ENCODE data around the gene SLC10A1.

GRCh38 chr14:69812711-69813110 is 15.7 kb upstream of the SLC10A1 start:
- TF ChIP-seq CTCF (IDR thresholded peaks at IDR 0.05; ENCODE audit: low read depth, low read length): peak; percentile 10
- no peak for TF ChIP-seq POLR2A (IDR thresholded peaks at IDR 0.05; ENCODE audit: extremely low read depth, insufficient read length)
- TF ChIP-seq MYC (IDR thresholded peaks at IDR 0.05; ENCODE audit: low read depth, low read length): no peak
